Islet precursor cell (in vitro differentiated cells): ENCODE data around the gene POLR1A.

Experiments
- DNase-seq: peaks from one replicate; pipeline ENCODE4 v3.0.0-alpha.2; 2018

POLR1A gene

GRCh38 chr2:86056590-86057331 lies 48.9 kb downstream of the POLR1A start:
- DNase-seq, result no peak

GRCh38 chr2:86055314-86055713 lies 50.4 kb downstream of the POLR1A start:
- DNase-seq, result peak; percentile 40

GRCh38 chr2:86054535-86055082 lies 51.1 kb downstream of the POLR1A start:
- peak; percentile 38 for DNase-seq

- peak; percentile 5 for DNase-seq
These were observed 52.5 kb downstream of the POLR1A start for GRCh38 chr2:86053166-86053565.

GRCh38 chr2:86052676-86053075 lies 53.0 kb downstream of the POLR1A start:
- peak; percentile 49 for DNase-seq

- peak; percentile 32 for DNase-seq
These were observed 53.4 kb downstream of the POLR1A start for GRCh38 chr2:86052265-86052664.

GRCh38 chr2:86050301-86050700 lies 55.4 kb downstream of the POLR1A start:
- DNase-seq, result no peak

- no peak for DNase-seq
These were observed 56.2 kb downstream of the POLR1A start for GRCh38 chr2:86049529-86049928.

GRCh38 chr2:86048888-86049287 lies 56.8 kb downstream of the POLR1A start:
- no peak for DNase-seq

- DNase-seq, result no peak
These were observed 57.3 kb downstream of the POLR1A start for GRCh38 chr2:86048383-86048701.

- DNase-seq, result peak; percentile 38
These were observed 57.9 kb downstream of the POLR1A start for GRCh38 chr2:86047575-86048382.

GRCh38 chr2:86045541-86045940 lies 60.1 kb downstream of the POLR1A start:
- no peak for DNase-seq

- DNase-seq, result peak; percentile 12
These were observed 61.1 kb downstream of the POLR1A start for GRCh38 chr2:86044614-86045013.

- DNase-seq, result peak; percentile 44
These were observed 61.6 kb downstream of the POLR1A start for GRCh38 chr2:86044045-86044444.

GRCh38 chr2:86042256-86043168 lies 63.2 kb downstream of the POLR1A start:
- DNase-seq, result peak; percentile 29

GRCh38 chr2:86039963-86040655 lies 65.6 kb downstream of the POLR1A start:
- no peak for DNase-seq

GRCh38 chr2:86039178-86039962 lies 66.3 kb downstream of the POLR1A start:
- no peak for DNase-seq

- no peak for DNase-seq
These were observed 67.2 kb downstream of the POLR1A start for GRCh38 chr2:86038291-86039081.

- no peak for DNase-seq
These were observed 67.9 kb downstream of the POLR1A start for GRCh38 chr2:86037795-86038192.

- no peak for DNase-seq
These were observed 68.4 kb downstream of the POLR1A start for GRCh38 chr2:86037141-86037794.
